SK-N-MC (cell line): ENCODE results near the gene MIDN.

Experiments used
- EZH2 ChIP-seq: fragments of 200-600 bp; sonication (generic); IDR thresholded peaks from one replicate; pipeline ENCODE4 v1.6.1; 2017; ENCODE audit warnings: antibody characterized with exemption
- POLR2AphosphoS5 ChIP-seq: IDR thresholded peaks from 2 replicates; pipeline ENCODE4 v1.6.1; 2012; ENCODE audit warnings: mild to moderate bottlenecking, low read depth, low read length, borderline replicate concordance

GRCh38 chr19:1219786-1220476, 28.5 kb upstream of the MIDN start:
- TF ChIP-seq EZH2 (no peak), POLR2AphosphoS5 (no peak)
